ENCODE results near the gene CLIP1. TPM values are rescaled to one million over a fixed set of nuclear protein-coding genes. Genes with fewer than 3 reads are reported as not detected.

Gene CLIP1
- total and polyA plus RNA-seq, 2 of the 4 experiments (the other 2 are of a cell fraction) = 38.0 to 54.8 TPM

DNA sequence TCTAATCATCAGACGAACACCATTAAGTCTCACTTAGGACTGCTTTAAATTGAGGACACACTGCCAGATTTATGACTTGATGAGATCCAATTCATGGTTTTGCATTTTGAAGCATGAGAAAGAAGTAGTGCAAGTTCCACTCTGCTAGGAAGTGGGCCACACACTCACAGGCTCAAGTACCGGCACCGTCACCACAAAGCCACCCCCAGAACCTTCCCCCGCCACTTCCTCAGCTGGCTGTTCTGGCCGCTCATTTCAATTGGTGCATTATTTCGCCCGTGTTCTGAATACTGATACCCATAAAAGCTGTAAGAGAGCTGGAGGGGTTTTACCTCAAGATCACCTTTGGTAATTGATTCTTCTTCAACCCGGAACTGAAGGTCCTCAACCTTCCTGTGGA, 70.1 kb downstream of the CLIP1 start:
- Histone ChIP-seq H3K9me3 (ENCODE audit: control insufficient read depth, insufficient read depth, low read length) (no peaks in the 10 kb centered on the region), H4K20me1 (ENCODE audit: insufficient read depth, low read length) (peaks cover 9% of the 10 kb centered on the region; the same call in 1 of the 2 replicates), H2AK9ac (replicated peaks; ENCODE audit: low read depth, low read length, poor library complexity) (no peak overlapping the region), H2AK5ac (ENCODE audit: low read depth, low read length) (no peak overlapping the region), H2BK120ac (ENCODE audit: low read depth, low read length) (no peak overlapping the region), H2BK5ac (ENCODE audit: low read depth, low read length, poor library complexity, severe bottlenecking) (no peak overlapping the region), H3K9me1 (ENCODE audit: insufficient read depth, low read length) (peaks cover 2% of the 10 kb centered on the region; the same call in 1 of the 2 replicates), H3K4me2 (ENCODE audit: low read depth, low read length) (no peak overlapping the region), H4K5ac (ENCODE audit: low read depth, low read length) (no peak overlapping the region), H3K56ac (ENCODE audit: extremely low read depth, insufficient read depth, low read length) (no peak overlapping the region), H3K9ac (ENCODE audit: low read depth, low read length) (no peak overlapping the region), H2AFZ (replicated peaks; ENCODE audit: low read length, poor library complexity) (no peak overlapping the region), H3K18ac (ENCODE audit: low read depth, low read length) (no peak overlapping the region), H3K23ac (ENCODE audit: low read depth, low read length) (no peak overlapping the region), H3K14ac (replicated peaks; ENCODE audit: low read depth, low read length) (no peak overlapping the region), H4K91ac (ENCODE audit: insufficient read depth, low read depth, low read length) (no peak overlapping the region), H3K4me3 (ENCODE audit: insufficient read depth, low read depth, low read length) (no peak overlapping the region), H3K36me3 (ENCODE audit: control insufficient read depth, insufficient read depth, low read length) (peaks cover 43% of the 10 kb centered on the region), H2BK20ac (ENCODE audit: low read depth, low read length) (no peak overlapping the region), H3K27ac (ENCODE audit: insufficient read depth, low read length) (no peak overlapping the region), H4K8ac (ENCODE audit: low read depth in 2 of 2, low read length in 2 of 2) (no peak overlapping the region), H3K27me3 (ENCODE audit: control insufficient read depth, insufficient read depth, low read length) (no peaks in the 10 kb centered on the region), H3K4me1 (ENCODE audit: control insufficient read depth, insufficient read depth, low read length) (no peaks in the 10 kb centered on the region), H3K4ac (ENCODE audit: low read depth, low read length) (no peak overlapping the region), H3K79me1 (ENCODE audit: low read depth in 1 of 2, low read length in 2 of 2) (peaks cover 9 to 16% of the 10 kb centered on the region in 2 experiments; a peak in 1 of 4 replicates), H2BK15ac (ENCODE audit: low read depth, low read length) (no peak overlapping the region)
- ChIA-PET CTCF (no interaction called here), POLR2A (ENCODE audit: unreplicated experiment) (interaction anchor here (0.6 kb wide), 1 partner anchor 386 kb away, joined by 4 read pairs; no protein-coding TSS in a partner anchor)
- TF ChIP-seq, protein P1, sequence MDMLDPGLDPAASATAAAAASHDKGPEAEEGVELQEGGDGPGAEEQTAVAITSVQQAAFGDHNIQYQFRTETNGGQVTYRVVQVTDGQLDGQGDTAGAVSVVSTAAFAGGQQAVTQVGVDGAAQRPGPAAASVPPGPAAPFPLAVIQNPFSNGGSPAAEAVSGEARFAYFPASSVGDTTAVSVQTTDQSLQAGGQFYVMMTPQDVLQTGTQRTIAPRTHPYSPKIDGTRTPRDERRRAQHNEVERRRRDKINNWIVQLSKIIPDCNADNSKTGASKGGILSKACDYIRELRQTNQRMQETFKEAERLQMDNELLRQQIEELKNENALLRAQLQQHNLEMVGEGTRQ (IDR thresholded peaks at IDR 0.05; ENCODE audit: low read depth, low read length) = no peak
- TF ChIP-seq NFE2L2 (IDR thresholded peaks at IDR 0.05; ENCODE audit: low read depth, low read length) = no peak
- TF ChIP-seq, protein P2, sequence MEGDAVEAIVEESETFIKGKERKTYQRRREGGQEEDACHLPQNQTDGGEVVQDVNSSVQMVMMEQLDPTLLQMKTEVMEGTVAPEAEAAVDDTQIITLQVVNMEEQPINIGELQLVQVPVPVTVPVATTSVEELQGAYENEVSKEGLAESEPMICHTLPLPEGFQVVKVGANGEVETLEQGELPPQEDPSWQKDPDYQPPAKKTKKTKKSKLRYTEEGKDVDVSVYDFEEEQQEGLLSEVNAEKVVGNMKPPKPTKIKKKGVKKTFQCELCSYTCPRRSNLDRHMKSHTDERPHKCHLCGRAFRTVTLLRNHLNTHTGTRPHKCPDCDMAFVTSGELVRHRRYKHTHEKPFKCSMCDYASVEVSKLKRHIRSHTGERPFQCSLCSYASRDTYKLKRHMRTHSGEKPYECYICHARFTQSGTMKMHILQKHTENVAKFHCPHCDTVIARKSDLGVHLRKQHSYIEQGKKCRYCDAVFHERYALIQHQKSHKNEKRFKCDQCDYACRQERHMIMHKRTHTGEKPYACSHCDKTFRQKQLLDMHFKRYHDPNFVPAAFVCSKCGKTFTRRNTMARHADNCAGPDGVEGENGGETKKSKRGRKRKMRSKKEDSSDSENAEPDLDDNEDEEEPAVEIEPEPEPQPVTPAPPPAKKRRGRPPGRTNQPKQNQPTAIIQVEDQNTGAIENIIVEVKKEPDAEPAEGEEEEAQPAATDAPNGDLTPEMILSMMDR (conservative IDR thresholded peaks at IDR 0.05; ENCODE audit: low read depth, low read length) = no peak
- no peak for TF ChIP-seq RFX5 (IDR thresholded peaks at IDR 0.05; ENCODE audit: low read depth, low read length)
- TF ChIP-seq, protein P3, sequence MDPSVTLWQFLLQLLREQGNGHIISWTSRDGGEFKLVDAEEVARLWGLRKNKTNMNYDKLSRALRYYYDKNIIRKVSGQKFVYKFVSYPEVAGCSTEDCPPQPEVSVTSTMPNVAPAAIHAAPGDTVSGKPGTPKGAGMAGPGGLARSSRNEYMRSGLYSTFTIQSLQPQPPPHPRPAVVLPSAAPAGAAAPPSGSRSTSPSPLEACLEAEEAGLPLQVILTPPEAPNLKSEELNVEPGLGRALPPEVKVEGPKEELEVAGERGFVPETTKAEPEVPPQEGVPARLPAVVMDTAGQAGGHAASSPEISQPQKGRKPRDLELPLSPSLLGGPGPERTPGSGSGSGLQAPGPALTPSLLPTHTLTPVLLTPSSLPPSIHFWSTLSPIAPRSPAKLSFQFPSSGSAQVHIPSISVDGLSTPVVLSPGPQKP (IDR thresholded peaks at IDR 0.05; ENCODE audit: borderline replicate concordance, low read depth, low read length) = no peak
- no peak for TF ChIP-seq CHD1 (IDR thresholded peaks at IDR 0.05; ENCODE audit: low read depth, low read length)
- TF ChIP-seq SMC3 (IDR thresholded peaks at IDR 0.05; ENCODE audit: low read depth, low read length) = no peak
- TF ChIP-seq FOS (IDR thresholded peaks at IDR 0.05; ENCODE audit: low read depth, low read length) = no peak
- TF ChIP-seq RCOR1 (IDR thresholded peaks at IDR 0.05; ENCODE audit: insufficient replicate concordance, low read length) = no peak
- no peak for TF ChIP-seq MXI1 (IDR thresholded peaks at IDR 0.05; ENCODE audit: borderline replicate concordance, low read depth, low read length)
- no peak for TF ChIP-seq BHLHE40 (IDR thresholded peaks at IDR 0.05; ENCODE audit: low read depth, low read length)
- TF ChIP-seq MAZ (IDR thresholded peaks at IDR 0.05; ENCODE audit: borderline replicate concordance, low read depth, low read length) = no peak
- WGBS, 2 experiments (ENCODE audit: extremely low coverage in 2 of 2, insufficient read length in 1 of 2) = 93% methylated on average over 4 of the region's 8 CpGs; no CpG with 5 or more reads in 1 of the 2 experiments
- ATAC-seq (ENCODE audit: low read depth) (no peak), DNase-seq (no peak)
- BruUV-seq (replicated peaks) = no TSS peak
- dilution Hi-C loops (cut with HindIII; ENCODE audit: low sequenced_read_pairs, unreplicated experiment) = no loop called here
- intact Hi-C loops (cut with micrococcal nuclease) = no loop called here
- in situ Hi-C loops (cut with MboI; ENCODE audit: low sequenced_read_pairs) = no loop called here

Data from IMR-90 (cell line).